Measurements from ENCODE around the gene NFKBIA. TPM values are rescaled to one million over a fixed set of nuclear protein-coding genes. Genes with fewer than 3 reads are reported as not detected.
"Not testable (repeated sequence)": the region's sequence is repeated elsewhere in the genome, so short reads cannot be mapped to it uniquely, and the experiment has no call there.

NFKBIA gene, protein sequence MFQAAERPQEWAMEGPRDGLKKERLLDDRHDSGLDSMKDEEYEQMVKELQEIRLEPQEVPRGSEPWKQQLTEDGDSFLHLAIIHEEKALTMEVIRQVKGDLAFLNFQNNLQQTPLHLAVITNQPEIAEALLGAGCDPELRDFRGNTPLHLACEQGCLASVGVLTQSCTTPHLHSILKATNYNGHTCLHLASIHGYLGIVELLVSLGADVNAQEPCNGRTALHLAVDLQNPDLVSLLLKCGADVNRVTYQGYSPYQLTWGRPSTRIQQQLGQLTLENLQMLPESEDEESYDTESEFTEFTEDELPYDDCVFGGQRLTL
- total RNA-seq = 100 to 1,000 TPM; 390 to 393 TPM

DNA sequence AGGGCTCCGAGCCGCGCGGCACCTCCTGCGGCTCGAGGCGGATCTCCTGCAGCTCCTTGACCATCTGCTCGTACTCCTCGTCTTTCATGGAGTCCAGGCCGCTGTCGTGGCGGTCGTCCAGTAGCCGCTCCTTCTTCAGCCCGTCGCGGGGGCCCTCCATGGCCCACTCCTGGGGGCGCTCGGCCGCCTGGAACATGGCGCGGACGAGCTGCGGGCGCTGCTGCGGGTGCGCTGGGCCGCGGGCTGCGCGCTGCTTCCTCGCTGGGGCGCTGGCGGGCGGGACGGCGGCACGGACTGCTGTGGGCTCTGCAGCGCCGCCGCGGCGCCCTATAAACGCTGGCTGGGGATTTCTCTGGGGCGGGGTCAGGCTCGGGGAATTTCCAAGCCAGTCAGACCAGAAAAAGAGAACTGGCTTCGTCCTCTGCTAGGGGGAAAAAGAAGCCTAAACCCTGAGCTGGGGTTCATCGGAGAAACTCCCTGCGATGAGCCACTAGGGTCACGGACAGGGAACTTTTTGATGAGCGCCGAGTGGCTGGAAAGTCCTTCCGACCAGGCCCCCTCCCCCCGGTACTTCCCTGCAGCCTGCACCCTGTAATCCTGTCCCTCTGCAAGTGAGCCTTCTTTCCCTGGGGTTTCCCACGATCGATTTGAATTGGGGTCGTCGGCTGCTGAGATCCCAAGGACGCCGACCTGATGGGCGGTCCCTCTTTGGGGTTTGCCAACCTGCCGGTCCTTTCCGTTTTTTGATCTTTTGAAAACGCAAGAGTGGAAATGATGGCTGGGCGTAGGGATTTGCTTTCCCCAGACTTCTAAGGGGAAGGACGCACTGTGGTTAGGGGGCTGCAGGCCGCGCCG is at the start of gene NFKBIA:
TSS of gene NFKBIA (minus strand) at position 301 of the 855 bp plus-strand sequence. CDS start at position 196, 105 bp downstream.
- Mint-ChIP-seq H3K4me1 (ENCODE audit: low read depth) (peaks cover 42% of the 10 kb centered on the region), H3K36me3 (peaks cover 42% of the 10 kb centered on the region), H3K9me3 (no peaks in the 10 kb centered on the region), H3K27ac (peak within 1 kb of the TSS; percentile 99), H3K27me3 (no peaks in the 10 kb centered on the region), H3K4me3 (peak within 1 kb of the TSS; percentile 98)
- ChIA-PET CTCF (interaction anchor here (0.7 to 5.2 kb wide), 22 partner anchors 12 to 422 kb away, joined by 3 to 41 read pairs (median 5); partner anchors contain the start of genes PPP2R3C, PSMA6 and SRP54), POLR2A (interaction anchor here (0.6 to 10.6 kb wide), 42 partner anchors 11 to 691 kb away, joined by 3 to 181 read pairs (median 5); partner anchors contain the start of genes BAZ1A, FAM177A1, PPP2R3C and PRORP)
- intact Hi-C loops (cut with micrococcal nuclease) = loop anchor here (1.0 to 10.0 kb wide), 12 partner anchors 12 to 870 kb away; partner anchors contain the start of genes EAPP, PRORP, PSMA6 and SRP54
- DNase-seq = peak; percentile 96

DNA sequence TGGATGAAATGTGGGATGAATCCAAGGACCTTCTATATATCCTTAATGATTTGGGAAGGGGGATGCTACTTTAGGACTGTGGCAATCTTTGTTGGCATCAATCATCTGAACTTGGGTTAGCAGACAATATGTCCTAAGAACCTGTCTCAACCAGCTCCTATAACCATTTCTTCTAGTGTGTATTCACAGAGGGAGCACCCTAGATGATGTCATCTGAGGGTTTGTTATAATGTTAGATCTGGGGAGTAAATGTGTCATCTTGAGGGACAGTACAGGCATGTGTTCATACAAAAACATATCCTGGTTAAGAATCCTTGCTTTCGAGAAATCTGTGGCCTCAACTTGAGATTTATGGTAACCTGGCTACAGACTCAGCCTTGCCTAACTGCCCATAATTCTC is 41.9 kb upstream of the NFKBIA start:
- Mint-ChIP-seq H3K4me3 (no peak overlapping the region), H3K36me3 (no peaks in the 10 kb centered on the region), H3K27ac (no peak overlapping the region), H3K4me1 (ENCODE audit: low read depth) (no peaks in the 10 kb centered on the region), H3K27me3 (no peaks in the 10 kb centered on the region), H3K9me3 (peaks cover 3% of the 10 kb centered on the region)
- DNase-seq = no peak
- POLR2A ChIA-PET = no interaction called here
- intact Hi-C loops (cut with micrococcal nuclease) = no loop called here
- CTCF ChIA-PET = no interaction called here

DNA sequence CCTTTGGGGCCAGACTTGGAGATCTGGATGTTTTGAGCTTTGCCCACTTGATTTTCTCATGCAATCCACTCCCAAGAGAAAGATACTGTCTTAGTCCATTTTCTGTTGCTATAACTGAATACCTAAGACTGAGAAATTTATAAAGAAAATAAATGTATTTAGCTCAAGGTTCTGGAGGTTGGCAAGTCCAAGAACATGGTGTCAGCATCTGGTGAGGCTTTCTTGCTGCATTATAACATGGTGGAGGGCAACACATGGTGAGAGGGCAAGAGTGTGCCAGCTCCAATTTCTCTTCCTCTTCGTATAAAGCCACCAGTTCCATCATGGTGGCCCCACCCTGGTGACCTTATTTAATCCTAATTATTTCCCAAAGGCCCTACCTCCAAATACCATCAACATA is 39.6 kb upstream of the NFKBIA start:
- ChIA-PET POLR2A (no interaction called here), CTCF (interaction anchor here (1.0 kb wide), 1 partner anchor 243 kb away, joined by 3 read pairs; no protein-coding TSS in a partner anchor)
- no peaks in the 10 kb centered on the region for H3K27me3 Mint-ChIP-seq
- no peaks in the 10 kb centered on the region for H3K4me1 Mint-ChIP-seq (ENCODE audit: low read depth)
- H3K36me3 Mint-ChIP-seq = no peaks in the 10 kb centered on the region
- H3K9me3 Mint-ChIP-seq = peaks cover 3% of the 10 kb centered on the region
- no peak overlapping the region for H3K4me3 Mint-ChIP-seq
- H3K27ac Mint-ChIP-seq = no peak overlapping the region
- intact Hi-C loops (cut with micrococcal nuclease) = no loop called here
- DNase-seq = no peak

DNA sequence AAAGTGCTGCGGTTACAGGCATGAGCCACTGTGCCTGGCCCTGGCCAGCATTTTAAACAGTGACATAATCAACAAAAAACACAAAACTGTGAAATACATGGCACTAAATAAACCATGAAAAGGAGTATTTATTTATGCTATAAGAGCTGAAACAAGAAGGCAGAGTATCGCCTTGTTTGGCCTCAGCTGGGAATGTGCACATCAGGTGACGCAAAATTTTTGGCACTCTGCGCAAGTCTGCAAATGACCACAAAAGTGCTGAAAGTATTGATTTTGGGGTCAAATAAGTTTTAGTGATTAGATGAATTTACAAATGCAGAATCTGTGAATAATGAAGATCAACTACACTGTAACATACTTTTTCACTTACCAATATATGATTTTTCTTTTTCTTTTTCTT is 36.6 kb upstream of the NFKBIA start:
- DNase-seq = no peak
- H3K9me3 Mint-ChIP-seq = peaks cover 3% of the 10 kb centered on the region
- H3K4me3 Mint-ChIP-seq = no peak overlapping the region
- intact Hi-C loops (cut with micrococcal nuclease) = no loop called here
- no peaks in the 10 kb centered on the region for H3K27me3 Mint-ChIP-seq
- POLR2A ChIA-PET = no interaction called here
- H3K27ac Mint-ChIP-seq = no peak overlapping the region
- H3K36me3 Mint-ChIP-seq = no peaks in the 10 kb centered on the region
- no peaks in the 10 kb centered on the region for H3K4me1 Mint-ChIP-seq (ENCODE audit: low read depth)
- CTCF ChIA-PET = interaction anchor here (0.7 to 2.2 kb wide), 2 partner anchors 26 to 373 kb away, joined by 3 to 8 read pairs; no protein-coding TSS in a partner anchor

DNA sequence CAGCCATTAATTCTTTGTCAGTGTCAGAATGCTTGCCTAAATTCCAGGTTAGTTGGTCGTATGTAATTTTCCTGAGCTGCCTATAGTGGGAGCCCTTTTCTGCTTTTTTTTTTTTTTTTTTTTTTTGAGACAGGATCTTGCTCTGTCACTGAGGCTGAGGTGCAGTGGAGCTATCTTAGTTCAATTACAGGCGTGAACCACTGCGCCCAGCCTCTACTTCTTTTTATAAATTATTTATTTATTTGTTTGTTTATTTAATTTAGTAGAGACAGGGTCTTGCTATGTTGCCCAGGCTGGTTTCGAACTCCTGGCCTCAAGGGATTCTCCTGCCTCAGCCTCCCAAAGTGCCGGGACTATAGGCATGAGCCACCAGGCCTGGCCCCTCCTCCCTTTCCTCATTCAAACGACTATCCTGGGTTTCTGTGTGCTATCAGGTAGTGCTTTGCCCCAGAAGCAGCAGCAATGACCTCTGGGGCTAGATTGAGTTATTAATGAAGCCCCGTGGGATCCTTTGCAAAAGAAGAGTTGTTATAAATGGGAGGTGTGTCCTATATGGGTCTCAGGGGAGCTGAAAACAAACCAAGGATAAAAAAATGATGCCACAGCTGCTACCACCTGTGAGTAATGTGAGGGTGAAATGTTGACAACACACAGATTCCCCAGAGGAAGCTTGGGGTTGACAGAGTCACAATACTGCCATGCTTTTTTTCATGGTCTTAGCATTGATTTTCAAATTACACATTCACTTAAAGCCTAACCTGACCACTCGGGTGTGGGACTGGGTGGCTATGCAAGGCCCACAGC is 34.6 kb upstream of the NFKBIA start:
- H3K4me3 Mint-ChIP-seq = no peak overlapping the region
- peaks cover 7% of the 10 kb centered on the region for H3K4me1 Mint-ChIP-seq (ENCODE audit: low read depth)
- H3K27me3 Mint-ChIP-seq = no peaks in the 10 kb centered on the region
- no peaks in the 10 kb centered on the region for H3K36me3 Mint-ChIP-seq
- DNase-seq = no peak
- peaks cover 3% of the 10 kb centered on the region for H3K9me3 Mint-ChIP-seq
- H3K27ac Mint-ChIP-seq = no peak overlapping the region
- ChIA-PET CTCF (interaction anchor here (0.5 to 3.2 kb wide), 20 partner anchors 11 to 802 kb away, joined by 3 to 15 read pairs (median 4); partner anchors contain the start of gene RALGAPA1), POLR2A (no interaction called here)
- intact Hi-C loops (cut with micrococcal nuclease) = loop anchor here (1.0 to 5.0 kb wide), 3 partner anchors 93 to 370 kb away; partner anchors contain the start of genes INSM2 and RALGAPA1

DNA sequence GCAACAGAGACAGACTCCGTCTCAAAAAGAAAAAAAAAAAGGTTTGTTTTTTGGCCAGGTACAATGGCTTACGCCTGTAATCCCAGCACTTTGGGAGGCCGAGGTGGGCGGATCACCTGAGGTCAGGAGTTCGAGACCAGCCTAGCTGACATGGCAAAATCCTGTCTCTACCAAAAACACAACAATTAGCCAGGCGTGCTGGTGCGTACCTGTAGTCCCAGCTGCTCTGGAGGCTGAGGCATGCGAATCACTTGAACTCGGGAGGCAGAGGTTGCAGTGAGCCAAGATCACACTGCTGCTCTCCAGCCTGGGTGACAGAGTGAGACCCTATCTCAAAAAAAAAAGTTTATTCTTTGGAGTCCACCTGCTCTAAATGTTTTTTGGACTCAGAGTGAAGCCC is 33.9 kb upstream of the NFKBIA start:
- H3K4me3 Mint-ChIP-seq; H3K27ac Mint-ChIP-seq; DNase-seq; H3K27me3 Mint-ChIP-seq; H3K36me3 Mint-ChIP-seq; POLR2A ChIA-PET; H3K4me1 Mint-ChIP-seq (ENCODE audit: low read depth); H3K9me3 Mint-ChIP-seq: not testable (repeated sequence)
- CTCF ChIA-PET = interaction anchor here (0.5 to 3.2 kb wide), 15 partner anchors 10 to 802 kb away, joined by 3 to 15 read pairs (median 4); no protein-coding TSS in a partner anchor
- intact Hi-C loops (cut with micrococcal nuclease) = loop anchor here (1.0 to 5.0 kb wide), 3 partner anchors 94 to 370 kb away; partner anchors contain the start of genes INSM2 and RALGAPA1

DNA sequence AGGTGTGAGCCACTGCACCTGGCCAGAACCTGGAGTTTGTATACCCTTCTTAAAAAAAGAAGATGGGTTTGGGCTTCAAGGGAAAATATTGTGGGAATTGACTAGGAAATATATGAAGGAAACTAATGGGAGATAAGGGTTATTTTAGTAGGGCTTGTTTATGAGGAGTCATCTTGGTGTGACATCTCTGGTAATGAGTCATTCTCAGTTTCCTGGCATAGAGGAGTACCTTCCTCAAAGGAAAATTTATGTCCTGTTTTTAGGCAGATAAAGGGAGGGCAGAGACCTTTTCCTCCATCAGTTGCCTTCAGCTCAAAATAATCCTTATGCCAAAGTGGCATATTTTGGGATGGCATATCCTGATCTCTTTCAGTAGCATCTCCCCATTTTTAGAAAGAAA is 30.6 kb upstream of the NFKBIA start:
- Mint-ChIP-seq H3K27ac (no peak overlapping the region), H3K9me3 (no peaks in the 10 kb centered on the region), H3K4me3 (no peak overlapping the region), H3K36me3 (no peaks in the 10 kb centered on the region), H3K27me3 (no peaks in the 10 kb centered on the region), H3K4me1 (ENCODE audit: low read depth) (peaks cover 11% of the 10 kb centered on the region)
- no peak for DNase-seq
- intact Hi-C loops (cut with micrococcal nuclease) = loop anchor here (5.0 kb wide), 1 partner anchor 97 kb away; the partner anchor contains the start of gene INSM2
- ChIA-PET CTCF (no interaction called here), POLR2A (no interaction called here)

DNA sequence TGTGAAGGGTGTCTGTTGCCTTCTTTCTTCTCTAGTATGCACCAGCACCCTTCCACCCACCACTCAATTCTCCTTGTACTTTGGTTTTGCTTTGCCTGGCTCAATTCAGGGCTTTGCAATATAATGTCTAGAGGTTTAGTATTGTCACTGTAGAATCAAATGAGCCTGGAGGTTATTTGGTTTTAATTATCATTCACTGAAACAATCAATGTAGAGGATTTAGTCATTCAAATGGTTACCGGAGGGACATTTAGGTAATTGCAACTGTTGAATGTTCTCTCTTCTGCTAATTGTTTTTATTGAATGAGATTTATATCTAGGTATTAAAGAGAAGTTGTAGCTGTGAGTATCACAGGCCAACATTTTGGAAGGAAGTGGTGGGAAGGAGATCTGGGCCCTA is 29.3 kb upstream of the NFKBIA start:
- Mint-ChIP-seq H3K27me3 (no peaks in the 10 kb centered on the region), H3K4me3 (no peak overlapping the region), H3K4me1 (ENCODE audit: low read depth) (peaks cover 14% of the 10 kb centered on the region), H3K27ac (no peak overlapping the region), H3K36me3 (no peaks in the 10 kb centered on the region), H3K9me3 (no peaks in the 10 kb centered on the region)
- POLR2A ChIA-PET = no interaction called here
- intact Hi-C loops (cut with micrococcal nuclease) = no loop called here
- CTCF ChIA-PET = interaction anchor here (0.6 kb wide), 1 partner anchor 230 kb away, joined by 3 read pairs; no protein-coding TSS in a partner anchor
- no peak for DNase-seq

DNA sequence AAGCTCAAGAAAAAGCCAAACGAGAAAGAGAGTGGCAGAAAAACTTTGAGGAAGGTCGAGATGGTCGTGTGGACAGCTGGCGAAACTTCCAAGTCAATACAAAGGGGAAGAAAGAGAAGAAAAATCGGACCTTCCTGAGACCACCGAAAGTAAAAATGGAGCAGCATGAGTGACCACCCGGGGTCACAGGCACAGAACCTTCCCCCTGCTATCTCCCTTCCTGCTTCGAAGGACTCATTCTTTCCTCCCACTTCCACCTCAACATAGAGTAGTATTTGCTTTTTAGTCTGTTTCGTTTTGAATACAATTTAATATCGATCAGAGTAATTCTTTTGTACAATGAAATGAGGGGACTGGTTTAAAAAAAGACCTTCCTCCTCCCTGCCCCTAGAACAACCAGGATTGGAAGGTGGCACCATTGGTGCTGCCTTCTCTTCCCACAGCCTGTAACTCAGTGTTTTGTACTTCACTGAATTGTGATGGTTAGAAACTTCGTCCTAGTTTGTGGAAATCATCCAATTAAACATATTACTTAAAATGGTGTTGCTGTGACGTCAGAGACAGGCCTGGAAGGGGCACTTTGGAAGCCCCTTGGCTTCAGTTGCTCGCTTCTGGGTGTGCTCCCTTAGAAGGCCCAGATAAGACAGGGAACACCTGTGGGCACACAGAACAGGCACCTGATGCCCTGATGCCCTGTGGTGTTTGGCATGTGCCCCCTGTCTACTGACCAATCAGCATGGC is 26.1 kb upstream of the NFKBIA start:
- H3K36me3 Mint-ChIP-seq = no peaks in the 10 kb centered on the region
- ChIA-PET CTCF (no interaction called here), POLR2A (no interaction called here)
- H3K9me3 Mint-ChIP-seq = no peaks in the 10 kb centered on the region
- H3K27ac Mint-ChIP-seq = no peak overlapping the region
- H3K27me3 Mint-ChIP-seq = no peaks in the 10 kb centered on the region
- peaks cover 21% of the 10 kb centered on the region for H3K4me1 Mint-ChIP-seq (ENCODE audit: low read depth)
- no peak for DNase-seq
- intact Hi-C loops (cut with micrococcal nuclease) = no loop called here
- peak overlapping the region; percentile 14 for H3K4me3 Mint-ChIP-seq

DNA sequence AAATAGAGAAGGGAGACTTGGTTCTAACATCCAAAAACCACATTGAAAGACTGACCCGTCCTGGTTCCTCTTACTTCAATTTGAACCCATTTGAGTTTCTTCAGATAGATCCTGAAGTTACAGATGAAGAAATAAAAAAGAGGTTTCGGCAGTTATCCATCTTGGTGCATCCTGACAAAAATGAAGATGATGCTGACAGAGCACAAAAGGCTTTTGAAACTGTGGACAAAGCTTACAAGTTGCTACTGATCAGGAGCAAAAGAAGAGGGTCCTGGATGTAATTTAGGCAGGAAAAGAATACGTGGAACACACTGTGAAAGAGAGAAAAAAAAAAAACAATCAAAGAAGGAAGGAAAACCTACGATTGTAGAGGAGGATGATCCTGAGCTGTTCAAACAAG is 25.4 kb upstream of the NFKBIA start:
- intact Hi-C loops (cut with micrococcal nuclease) = no loop called here
- Mint-ChIP-seq H3K4me1 (ENCODE audit: low read depth) (peaks cover 16% of the 10 kb centered on the region), H3K9me3 (no peaks in the 10 kb centered on the region), H3K27ac (no peak overlapping the region), H3K36me3 (no peaks in the 10 kb centered on the region), H3K27me3 (no peaks in the 10 kb centered on the region), H3K4me3 (no peak overlapping the region)
- no peak for DNase-seq
- ChIA-PET POLR2A (no interaction called here), CTCF (no interaction called here)

DNA sequence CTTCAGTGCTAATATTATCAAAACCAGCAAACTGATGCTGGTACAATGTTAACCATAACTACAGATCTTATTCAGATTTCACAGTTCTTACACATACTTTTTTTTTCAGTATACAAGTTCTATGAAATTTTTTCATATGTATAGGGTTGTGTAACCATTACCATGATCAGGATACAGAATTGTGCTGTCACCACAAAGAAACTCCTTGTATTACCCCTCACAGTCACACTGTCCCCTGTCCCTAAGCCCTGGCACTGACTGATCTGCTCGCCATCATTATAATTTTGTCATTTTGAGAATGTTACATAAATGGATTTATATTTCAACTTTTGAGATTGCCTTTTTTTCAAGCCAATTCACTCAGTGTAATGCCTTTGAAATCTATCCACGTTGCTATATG is 21.3 kb upstream of the NFKBIA start:
- H3K9me3 Mint-ChIP-seq = no peaks in the 10 kb centered on the region
- H3K36me3 Mint-ChIP-seq = no peaks in the 10 kb centered on the region
- H3K4me3 Mint-ChIP-seq = no peak overlapping the region
- H3K4me1 Mint-ChIP-seq (ENCODE audit: low read depth) = peaks cover 24% of the 10 kb centered on the region
- POLR2A ChIA-PET = no interaction called here
- H3K27me3 Mint-ChIP-seq = no peaks in the 10 kb centered on the region
- CTCF ChIA-PET = interaction anchor here (1.0 kb wide), 1 partner anchor 261 kb away, joined by 3 read pairs; no protein-coding TSS in a partner anchor
- DNase-seq = no peak
- intact Hi-C loops (cut with micrococcal nuclease) = loop anchor here (2.0 kb wide), 1 partner anchor 261 kb away; no protein-coding TSS in a partner anchor
- no peak overlapping the region for H3K27ac Mint-ChIP-seq
